HepG2 (cell line): ENCODE results near the gene PSMB3. TPM values are rescaled to one million over a fixed set of nuclear protein-coding genes. Genes with fewer than 3 reads are reported as not detected.

Source experiments
- MATR3 ChIP-seq: sonication (generic); formaldehyde crosslinking; IDR thresholded peaks from 2 replicates; pipeline ENCODE4 v1.4.0; 2020; ENCODE audit warnings: missing genetic modification reagents
- MBNL3 ChIP-seq: fragments of 250-450 bp; sonication (Bioruptor Pico); conservative IDR thresholded peaks from 2 replicates; pipeline ENCODE4 v1.8.0; 2022; ENCODE audit warnings: mild to moderate bottlenecking, inconsistent platforms
- RFX5 ChIP-seq: IDR thresholded peaks from 2 replicates; pipeline ENCODE4 v1.6.1; 2011; ENCODE audit warnings: low read depth, low read length, improper control_type of control experiment
- SAFB2 ChIP-seq: sonication (generic); formaldehyde crosslinking; IDR thresholded peaks from 2 replicates; pipeline ENCODE4 v1.5.1; 2020; ENCODE audit warnings: missing genetic modification reagents, low read depth, mild to moderate bottlenecking, borderline replicate concordance
- SCMH1 ChIP-seq: sonication (generic); formaldehyde crosslinking; IDR thresholded peaks from 2 replicates; pipeline ENCODE4 v1.9.0; 2021; ENCODE audit warnings: missing genetic modification reagents, mild to moderate bottlenecking, borderline replicate concordance
- SKI ChIP-seq: fragments of 450-650 bp; IDR thresholded peaks from one replicate; pipeline ENCODE4 v1.6.1; 2018; ENCODE audit warnings: mild to moderate bottlenecking; ENCODE audit not compliant: partially characterized antibody
- SMAD1 ChIP-seq: sonication (generic); formaldehyde crosslinking; IDR thresholded peaks from 2 replicates; pipeline ENCODE4 v1.4.0; 2020; ENCODE audit warnings: missing genetic modification reagents, low read depth, mild to moderate bottlenecking, borderline replicate concordance
- TFDP1 ChIP-seq: IDR thresholded peaks from 2 replicates; pipeline ENCODE4 v1.6.1; 2016; ENCODE audit warnings: missing compliant biosample characterization, missing genetic modification reagents, borderline replicate concordance
- XRCC5 ChIP-seq: fragments of 200-400 bp; formaldehyde crosslinking; optimal IDR thresholded peaks from 2 replicates; pipeline ENCODE3; 2017; ENCODE audit warnings: mild to moderate bottlenecking, low read length
- ZHX1 ChIP-seq: sonication (generic); formaldehyde crosslinking; IDR thresholded peaks from 2 replicates; pipeline ENCODE4 v1.8.1; 2022; ENCODE audit warnings: low read depth, mild to moderate bottlenecking, missing genetic modification reagents
- ZNF430 ChIP-seq: sonication (generic); formaldehyde crosslinking; IDR thresholded peaks from 2 replicates; pipeline ENCODE4 v1.9.0; 2021; ENCODE audit warnings: mild to moderate bottlenecking, missing genetic modification reagents
- ZNF550 ChIP-seq: sonication (generic); formaldehyde crosslinking; IDR thresholded peaks from 2 replicates; pipeline ENCODE4 v1.4.0; 2020; ENCODE audit warnings: mild to moderate bottlenecking, missing genetic modification reagents, borderline replicate concordance
- ZNF770 ChIP-seq: sonication (generic); formaldehyde crosslinking; IDR thresholded peaks from 2 replicates; pipeline ENCODE4 v1.5.0; 2020; ENCODE audit warnings: mild to moderate bottlenecking, missing genetic modification reagents
- polyA plus RNA-seq, 8 experiments: library from polyadenylated mRNA; depleted of rRNA in 3 of 8; stranded (reverse) in 7 of 8; unstranded in 1 of 8; fragments of >200 nt; fragmentation: Illumina TruSeq in 4 of 8; extraction: Trizol in 4 of 8; gene quantifications; 2 replicates each; pipeline versions ENCODE4 v1.2.1 to v1.2.3, GENCODE V29; 2011 to 2016; ENCODE audit warnings: low read depth in 4 of 8, missing spikeins in 1 of 8, mixed read lengths in 1 of 8; ENCODE audit not compliant: insufficient read depth in 1 of 8
- total RNA-seq, 5 experiments: library from RNA; depleted of rRNA; stranded (reverse); fragments of >200 nt; fragmentation: Illumina TruSeq; extraction: Trizol; gene quantifications; 2 replicates each; pipeline ENCODE4 v1.2.3, GENCODE V29; 2016; ENCODE audit warnings: low read depth in 1 of 5
- TF ChIP-seq, protein P1 (sequence below): sonication (generic); formaldehyde crosslinking; IDR thresholded peaks from 2 replicates; pipeline ENCODE4 v1.4.0; 2020; ENCODE audit warnings: missing genetic modification reagents, borderline replicate concordance
- TF ChIP-seq, protein P2 (sequence below): sonication (generic); formaldehyde crosslinking; IDR thresholded peaks from 2 replicates; pipeline ENCODE4 v1.5.1; 2020; ENCODE audit warnings: missing genetic modification reagents, mild to moderate bottlenecking, borderline replicate concordance

PSMB3 gene
- total and polyA plus RNA-seq, 2 of the 13 experiments (the other 11 are each of a cell fraction or from before 2014, with no cell fraction given), result 366 to 517 TPM

- TF ChIP-seq, protein P1, sequence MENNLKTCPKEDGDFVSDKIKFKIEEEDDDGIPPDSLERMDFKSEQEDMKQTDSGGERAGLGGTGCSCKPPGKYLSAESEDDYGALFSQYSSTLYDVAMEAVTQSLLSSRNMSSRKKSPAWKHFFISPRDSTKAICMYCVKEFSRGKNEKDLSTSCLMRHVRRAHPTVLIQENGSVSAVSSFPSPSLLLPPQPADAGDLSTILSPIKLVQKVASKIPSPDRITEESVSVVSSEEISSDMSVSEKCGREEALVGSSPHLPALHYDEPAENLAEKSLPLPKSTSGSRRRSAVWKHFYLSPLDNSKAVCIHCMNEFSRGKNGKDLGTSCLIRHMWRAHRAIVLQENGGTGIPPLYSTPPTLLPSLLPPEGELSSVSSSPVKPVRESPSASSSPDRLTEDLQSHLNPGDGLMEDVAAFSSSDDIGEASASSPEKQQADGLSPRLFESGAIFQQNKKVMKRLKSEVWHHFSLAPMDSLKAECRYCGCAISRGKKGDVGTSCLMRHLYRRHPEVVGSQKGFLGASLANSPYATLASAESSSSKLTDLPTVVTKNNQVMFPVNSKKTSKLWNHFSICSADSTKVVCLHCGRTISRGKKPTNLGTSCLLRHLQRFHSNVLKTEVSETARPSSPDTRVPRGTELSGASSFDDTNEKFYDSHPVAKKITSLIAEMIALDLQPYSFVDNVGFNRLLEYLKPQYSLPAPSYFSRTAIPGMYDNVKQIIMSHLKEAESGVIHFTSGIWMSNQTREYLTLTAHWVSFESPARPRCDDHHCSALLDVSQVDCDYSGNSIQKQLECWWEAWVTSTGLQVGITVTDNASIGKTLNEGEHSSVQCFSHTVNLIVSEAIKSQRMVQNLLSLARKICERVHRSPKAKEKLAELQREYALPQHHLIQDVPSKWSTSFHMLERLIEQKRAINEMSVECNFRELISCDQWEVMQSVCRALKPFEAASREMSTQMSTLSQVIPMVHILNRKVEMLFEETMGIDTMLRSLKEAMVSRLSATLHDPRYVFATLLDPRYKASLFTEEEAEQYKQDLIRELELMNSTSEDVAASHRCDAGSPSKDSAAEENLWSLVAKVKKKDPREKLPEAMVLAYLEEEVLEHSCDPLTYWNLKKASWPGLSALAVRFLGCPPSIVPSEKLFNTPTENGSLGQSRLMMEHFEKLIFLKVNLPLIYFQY (CRISPR knock-in tag), result 0 out of 2 replicates have a peak, but pooled peaks have one; percentile 21
- TF ChIP-seq ZNF770 (CRISPR knock-in tag) (peak; percentile 52; the same call in 1 of the 2 replicates), ZNF550 (CRISPR knock-in tag) (no peak), TFDP1 (CRISPR knock-in tag) (peak; percentile 59), SMAD1 (CRISPR knock-in tag) (no peak), MBNL3 (CRISPR knock-in tag) (no peak), RFX5 (peak; percentile 58; the same call in 1 of the 2 replicates), SKI (peak; percentile 78), ZNF430 (CRISPR knock-in tag) (peak; percentile 71), SCMH1 (CRISPR knock-in tag) (no peak), MATR3 (CRISPR knock-in tag) (no peak), ZHX1 (peak; percentile 79; the same call in 1 of the 2 replicates), SAFB2 (no peak), XRCC5 (no peak)
- TF ChIP-seq, protein P2, sequence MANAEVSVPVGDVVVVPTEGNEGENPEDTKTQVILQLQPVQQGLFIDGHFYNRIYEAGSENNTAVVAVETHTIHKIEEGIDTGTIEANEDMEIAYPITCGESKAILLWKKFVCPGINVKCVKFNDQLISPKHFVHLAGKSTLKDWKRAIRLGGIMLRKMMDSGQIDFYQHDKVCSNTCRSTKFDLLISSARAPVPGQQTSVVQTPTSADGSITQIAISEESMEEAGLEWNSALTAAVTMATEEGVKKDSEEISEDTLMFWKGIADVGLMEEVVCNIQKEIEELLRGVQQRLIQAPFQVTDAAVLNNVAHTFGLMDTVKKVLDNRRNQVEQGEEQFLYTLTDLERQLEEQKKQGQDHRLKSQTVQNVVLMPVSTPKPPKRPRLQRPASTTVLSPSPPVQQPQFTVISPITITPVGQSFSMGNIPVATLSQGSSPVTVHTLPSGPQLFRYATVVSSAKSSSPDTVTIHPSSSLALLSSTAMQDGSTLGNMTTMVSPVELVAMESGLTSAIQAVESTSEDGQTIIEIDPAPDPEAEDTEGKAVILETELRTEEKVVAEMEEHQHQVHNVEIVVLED (CRISPR knock-in tag), result peak; percentile 52; the same call in 1 of the 2 replicates
Measured at GRCh38 chr17:38746004-38746848, 6.3 kb upstream of the PSMB3 start (continued).
